Heart left ventricle (tissue), 13 donors: ENCODE measurements around the gene GRB14.
A peak's percentile ranks its signal among the peaks of the same experiment; 100 is the strongest.

Experiments
- POLR2A ChIP-seq, 2 donors: fragments of 450-650 bp; IDR thresholded peaks; one replicate each; pipeline ENCODE4 v1.6.1; 2017; ENCODE audit warnings: antibody characterized with exemption in 2 of 2, mild to moderate bottlenecking in 2 of 2, moderate library complexity in 2 of 2
- TF ChIP-seq, protein P1 (sequence below), 12 donors: fragments of 200-600 bp; sonication (generic) in 4 of 12; IDR thresholded peaks; one replicate each; pipeline versions ENCODE4 v1.5.0 to v1.8.0; 2018 to 2022; ENCODE audit warnings: antibody characterized with exemption in 12 of 12, mild to moderate bottlenecking in 5 of 12
- donor health status: ischemic (EF 13 %, LVEDD 7.1; RV severe dilation, severe dysfunction).
- donor health status: DM: no; HTN: yes; CAD: no.
- donor health status: DM: no; HTN: no; CAD: no.
- donor health status: ischemic (EF 25% LVEDD 6.9; RV normal size, moderate dysfunction).
- donor health status: ischemic (EF 25% LVEDD 5.7; RV mildly dilated, moderate dysfunction).
- donor health status: ischemic (EF 35%, LVEDD 5.7; RV mildly dilated, moderate dysfunction).
- donor health status: nonischemic (EF 11% LVEDD 7.7; RV severe dilation, severe dysfunction).
- donor health status: DM: yes; HTN: yes; CAD: no.
- donor health status: PGD.
- donor health status: ischemic (EF 29% LVEDD 5.4; RV normal size, mild dysfunction).
- donor health status: nonischemic (EF 23%, LVEDD 6.1; RV moderate dilation, normal function).

GRCh38 chr2:164651361-164651760 lies 30.1 kb upstream of the GRB14 start:
- TF ChIP-seq, protein P1, sequence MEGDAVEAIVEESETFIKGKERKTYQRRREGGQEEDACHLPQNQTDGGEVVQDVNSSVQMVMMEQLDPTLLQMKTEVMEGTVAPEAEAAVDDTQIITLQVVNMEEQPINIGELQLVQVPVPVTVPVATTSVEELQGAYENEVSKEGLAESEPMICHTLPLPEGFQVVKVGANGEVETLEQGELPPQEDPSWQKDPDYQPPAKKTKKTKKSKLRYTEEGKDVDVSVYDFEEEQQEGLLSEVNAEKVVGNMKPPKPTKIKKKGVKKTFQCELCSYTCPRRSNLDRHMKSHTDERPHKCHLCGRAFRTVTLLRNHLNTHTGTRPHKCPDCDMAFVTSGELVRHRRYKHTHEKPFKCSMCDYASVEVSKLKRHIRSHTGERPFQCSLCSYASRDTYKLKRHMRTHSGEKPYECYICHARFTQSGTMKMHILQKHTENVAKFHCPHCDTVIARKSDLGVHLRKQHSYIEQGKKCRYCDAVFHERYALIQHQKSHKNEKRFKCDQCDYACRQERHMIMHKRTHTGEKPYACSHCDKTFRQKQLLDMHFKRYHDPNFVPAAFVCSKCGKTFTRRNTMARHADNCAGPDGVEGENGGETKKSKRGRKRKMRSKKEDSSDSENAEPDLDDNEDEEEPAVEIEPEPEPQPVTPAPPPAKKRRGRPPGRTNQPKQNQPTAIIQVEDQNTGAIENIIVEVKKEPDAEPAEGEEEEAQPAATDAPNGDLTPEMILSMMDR (IDR thresholded peaks at IDR 0.05) = peak in 1 of 12 donors; percentile 9
- TF ChIP-seq POLR2A (IDR thresholded peaks at IDR 0.05) = no peak
